HCT116 (cell line): ENCODE data around the gene CTBP2. TPM values are rescaled to one million over a fixed set of nuclear protein-coding genes. Genes with fewer than 3 reads are reported as not detected.

Experiments
- ATAC-seq: fragments of 200-7000 bp; cut with Tn5 transposase; 2 replicates; pipeline ENCODE4 v1.9.1; 2020; ENCODE audit warnings: mild to moderate bottlenecking, moderate library complexity
- BruUV-seq: library from RNA; stranded (reverse); fragments of 400-500 nt; replicated peaks from 2 replicates; lab custom pipeline; 2021; lab: Mats Ljungman, UMichigan
- CTCF ChIA-PET: fragments of 300-600 bp; sonication (Branson Sonifier 250); formaldehyde crosslinking; loops from one replicate; lab custom pipeline; 2021; ENCODE audit warnings: antibody characterized with exemption; lab: Charles Lee
- POLR2A ChIA-PET: fragments of 300-600, 350-600 bp; sonication (Branson Sonifier 250); formaldehyde crosslinking; loops from one replicate; lab custom pipeline; 2021; ENCODE audit warnings: antibody characterized with exemption; lab: Charles Lee
- RAD21 ChIA-PET, 2 experiments: fragments of 300-600 bp; sonication (Branson Sonifier 250); formaldehyde crosslinking; loops; one replicate each; lab custom pipeline; 2023; ENCODE audit warnings: low total read pairs in 2 of 2; ENCODE audit not compliant: uncharacterized antibody in 2 of 2, unreplicated experiment in 2 of 2, low non-redundant PET in 1 of 2; lab: Charles Lee
- DNase-seq: peaks from one replicate; pipeline ENCODE4 v3.0.0-alpha.2; 2010; ENCODE audit warnings: low read depth, low spot score
- H2AFZ ChIP-seq: fragments of 200-600 bp; shearing (Covaris generic), sonication (generic); 2 replicates; pipeline ENCODE4 v1.6.1; 2017; ENCODE audit warnings: low read depth, mixed run types, mixed read lengths, antibody characterized with exemption, low read length; ENCODE audit not compliant: poor library complexity, severe bottlenecking
- H3K27ac ChIP-seq: 2 replicates; pipeline ENCODE4 v1.5.1; 2012; ENCODE audit warnings: low read depth, low read length
- H3K27me3 ChIP-seq: fragments of 200-600 bp; sonication (generic); 2 replicates; pipeline ENCODE4 v1.6.1; 2016; ENCODE audit warnings: mixed run types, low read length, mixed read lengths; ENCODE audit not compliant: insufficient read depth
- H3K36me3 ChIP-seq, 2 experiments: fragments of 200-500 bp in 1 of 2; fragments of 200-600 bp in 1 of 2; sonication (Bioruptor generic) in 1 of 2; sonication (generic) in 1 of 2; 2 replicates each; pipeline versions ENCODE4 v1.5.1 to v1.6.1; 2014 to 2016; ENCODE audit warnings: low read length in 2 of 2, inconsistent platforms in 1 of 2, mixed read lengths in 1 of 2, mixed run types in 1 of 2; ENCODE audit not compliant: insufficient read depth in 2 of 2, control insufficient read depth in 1 of 2
- H3K4me1 ChIP-seq, 2 experiments: fragments of 200-600 bp in 1 of 2; sonication (generic) in 1 of 2; 2 replicates each; pipeline versions ENCODE4 v1.5.1 to v1.6.1; 2012 to 2017; ENCODE audit warnings: low read length in 2 of 2, inconsistent platforms in 1 of 2, mild to moderate bottlenecking in 1 of 2, mixed read lengths in 1 of 2, mixed run types in 1 of 2, moderate library complexity in 1 of 2; ENCODE audit not compliant: insufficient read depth in 2 of 2, control insufficient read depth in 1 of 2
- H3K4me2 ChIP-seq: fragments of 200-600 bp; sonication (generic); 2 replicates; pipeline ENCODE4 v1.6.1; 2017; ENCODE audit warnings: mixed run types, low read length, mixed read lengths
- H3K4me3 ChIP-seq, 2 experiments: fragments of 200-600 bp in 1 of 2; sonication (generic) in 1 of 2; replicated peaks in 1 of 2; 2 replicates each; pipeline ENCODE4 v1.5.1; 2011 to 2016; ENCODE audit warnings: low read length in 2 of 2, control low read depth in 1 of 2, low read depth in 1 of 2, mild to moderate bottlenecking in 1 of 2, mixed read lengths in 1 of 2, mixed run types in 1 of 2
- H3K79me2 ChIP-seq: fragments of 200-600 bp; sonication (generic); 2 replicates; pipeline ENCODE4 v1.6.1; 2017; ENCODE audit warnings: mild to moderate bottlenecking, mixed run types, low read length, moderate library complexity, mixed read lengths; ENCODE audit not compliant: insufficient read depth
- H3K9ac ChIP-seq: fragments of 200-600 bp; sonication (generic); 2 replicates; pipeline ENCODE4 v1.6.1; 2016; ENCODE audit warnings: low read length, mixed read lengths
- H3K9me2 ChIP-seq: fragments of 200-600 bp; sonication (generic), shearing (Covaris generic); 2 replicates; pipeline ENCODE4 v1.6.1; 2017; ENCODE audit warnings: mixed run types, mild to moderate bottlenecking, moderate library complexity; ENCODE audit not compliant: insufficient read depth
- H3K9me3 ChIP-seq, 2 experiments: fragments of 200-500 bp in 1 of 2; fragments of 200-600 bp in 1 of 2; sonication (Bioruptor generic) in 1 of 2; sonication (generic) in 1 of 2; 2 replicates each; pipeline ENCODE4 v1.6.1; 2014 to 2017; ENCODE audit warnings: low read length in 2 of 2, mixed read lengths in 2 of 2, inconsistent platforms in 1 of 2, low read depth in 1 of 2, mild to moderate bottlenecking in 1 of 2, mixed run types in 1 of 2, moderate library complexity in 1 of 2; ENCODE audit not compliant: control insufficient read depth in 1 of 2, insufficient read depth in 1 of 2
- H4K20me1 ChIP-seq: fragments of 200-600 bp; sonication (generic), shearing (Covaris generic); 2 replicates; pipeline ENCODE4 v1.6.1; 2017; ENCODE audit warnings: mixed run types, mild to moderate bottlenecking, moderate library complexity; ENCODE audit not compliant: insufficient read depth
- CBX3 ChIP-seq: IDR thresholded peaks from 2 replicates; pipeline ENCODE4 v1.6.1; 2012; ENCODE audit warnings: low read depth
- CEBPB ChIP-seq: IDR thresholded peaks from 2 replicates; pipeline ENCODE4 v1.6.1; 2012; ENCODE audit warnings: low read depth
- EZH2phosphoT487 ChIP-seq: fragments of 200-600 bp; IDR thresholded peaks from 2 replicates; pipeline ENCODE4 v1.6.1; 2018; ENCODE audit warnings: antibody characterized with exemption, borderline replicate concordance
- FOSL1 ChIP-seq: IDR thresholded peaks from 2 replicates; pipeline ENCODE4 v1.6.1; 2012; ENCODE audit warnings: low read depth
- POLR2A ChIP-seq: IDR thresholded peaks from 2 replicates; pipeline ENCODE4 v1.7.0; 2011; ENCODE audit warnings: borderline replicate concordance; ENCODE audit not compliant: insufficient read depth, insufficient read length; ENCODE audit errors: extremely low read depth
- TCF7L2 ChIP-seq: IDR thresholded peaks from 2 replicates; pipeline ENCODE4 v1.7.0; 2011; ENCODE audit warnings: borderline replicate concordance, inconsistent platforms; ENCODE audit not compliant: insufficient read depth, insufficient read length; ENCODE audit errors: extremely low read depth
- YY1 ChIP-seq: IDR thresholded peaks from 2 replicates; pipeline ENCODE4 v1.6.1; 2011; ENCODE audit warnings: low read length, low read depth, moderate library complexity, mild to moderate bottlenecking; ENCODE audit not compliant: insufficient replicate concordance; ENCODE audit errors: extremely low read depth
- intact Hi-C: fragments of 100-400 bp; cut with micrococcal nuclease; formaldehyde crosslinking; loops from 2 replicates; pipeline ENCODE4 v1.10.0; 2022
- total RNA-seq: library from RNA; stranded (reverse); gene quantifications from one replicate; pipeline ENCODE4 v1.2.1, GENCODE V29; 2021; ENCODE audit not compliant: unreplicated experiment
- TF ChIP-seq, protein P1 (sequence below): IDR thresholded peaks from 2 replicates; pipeline ENCODE4 v1.6.1; 2012; ENCODE audit warnings: low read depth
- TF ChIP-seq, protein P2 (sequence below): IDR thresholded peaks from 2 replicates; pipeline ENCODE4 v1.6.1; 2012

Gene CTBP2
- total RNA-seq, 1 experiment from 2014 or later: 144 TPM

DNA sequence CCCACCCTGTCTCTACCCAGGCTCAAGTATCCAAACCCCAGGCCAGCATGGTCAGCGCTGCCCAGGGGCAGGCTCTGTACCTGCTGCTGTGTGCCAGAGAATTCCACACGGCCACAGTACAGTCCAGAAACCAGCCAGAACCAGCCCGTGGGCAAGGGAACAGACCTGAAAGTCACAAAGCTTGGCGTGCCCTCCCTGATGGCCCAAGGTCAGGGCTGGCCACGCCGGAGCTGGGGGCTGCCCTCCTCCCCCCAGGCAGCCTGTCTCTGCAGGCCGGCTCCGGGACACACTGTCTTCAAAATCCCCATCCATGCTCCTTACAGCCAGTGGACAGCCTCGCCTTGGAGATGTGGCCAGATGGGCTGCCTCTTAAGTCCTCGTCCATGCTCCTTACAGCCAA lies 78.4 kb downstream of the CTBP2 start:
- ATAC-seq (no peak), DNase-seq (no peak)
- Histone ChIP-seq H3K9ac (no peak overlapping the region), H3K27ac (no peak overlapping the region), H3K36me3 (no peaks in the 10 kb centered on the region; a peak in 1 of 4 replicates), H4K20me1 (peaks cover 5% of the 10 kb centered on the region; the same call in 1 of the 2 replicates), H3K27me3 (no peaks in the 10 kb centered on the region), H3K4me3 (no peak overlapping the region), H3K9me2 (no peaks in the 10 kb centered on the region), H3K4me1 (peaks cover 40 to 54% of the 10 kb centered on the region in 2 experiments), H3K79me2 (peaks cover 98% of the 10 kb centered on the region), H3K4me2 (no peak overlapping the region), H3K9me3 (no peaks in the 10 kb centered on the region), H2AFZ (no peak overlapping the region)
- BruUV-seq: no TSS peak
- intact Hi-C loops: no loop called here
- ChIA-PET POLR2A (no interaction called here), RAD21 (no interaction called here), CTCF (interaction anchor here (1.2 kb wide), 1 partner anchor 21 kb away, joined by 3 read pairs; no protein-coding TSS in a partner anchor)
- TF ChIP-seq, protein P1, sequence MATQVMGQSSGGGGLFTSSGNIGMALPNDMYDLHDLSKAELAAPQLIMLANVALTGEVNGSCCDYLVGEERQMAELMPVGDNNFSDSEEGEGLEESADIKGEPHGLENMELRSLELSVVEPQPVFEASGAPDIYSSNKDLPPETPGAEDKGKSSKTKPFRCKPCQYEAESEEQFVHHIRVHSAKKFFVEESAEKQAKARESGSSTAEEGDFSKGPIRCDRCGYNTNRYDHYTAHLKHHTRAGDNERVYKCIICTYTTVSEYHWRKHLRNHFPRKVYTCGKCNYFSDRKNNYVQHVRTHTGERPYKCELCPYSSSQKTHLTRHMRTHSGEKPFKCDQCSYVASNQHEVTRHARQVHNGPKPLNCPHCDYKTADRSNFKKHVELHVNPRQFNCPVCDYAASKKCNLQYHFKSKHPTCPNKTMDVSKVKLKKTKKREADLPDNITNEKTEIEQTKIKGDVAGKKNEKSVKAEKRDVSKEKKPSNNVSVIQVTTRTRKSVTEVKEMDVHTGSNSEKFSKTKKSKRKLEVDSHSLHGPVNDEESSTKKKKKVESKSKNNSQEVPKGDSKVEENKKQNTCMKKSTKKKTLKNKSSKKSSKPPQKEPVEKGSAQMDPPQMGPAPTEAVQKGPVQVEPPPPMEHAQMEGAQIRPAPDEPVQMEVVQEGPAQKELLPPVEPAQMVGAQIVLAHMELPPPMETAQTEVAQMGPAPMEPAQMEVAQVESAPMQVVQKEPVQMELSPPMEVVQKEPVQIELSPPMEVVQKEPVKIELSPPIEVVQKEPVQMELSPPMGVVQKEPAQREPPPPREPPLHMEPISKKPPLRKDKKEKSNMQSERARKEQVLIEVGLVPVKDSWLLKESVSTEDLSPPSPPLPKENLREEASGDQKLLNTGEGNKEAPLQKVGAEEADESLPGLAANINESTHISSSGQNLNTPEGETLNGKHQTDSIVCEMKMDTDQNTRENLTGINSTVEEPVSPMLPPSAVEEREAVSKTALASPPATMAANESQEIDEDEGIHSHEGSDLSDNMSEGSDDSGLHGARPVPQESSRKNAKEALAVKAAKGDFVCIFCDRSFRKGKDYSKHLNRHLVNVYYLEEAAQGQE: no peak
- TF ChIP-seq YY1: no peak
- TF ChIP-seq EZH2phosphoT487: no peak
- TF ChIP-seq TCF7L2: no peak
- TF ChIP-seq CBX3: no peak
- no peak for TF ChIP-seq FOSL1
- TF ChIP-seq POLR2A: no peak
- TF ChIP-seq, protein P2, sequence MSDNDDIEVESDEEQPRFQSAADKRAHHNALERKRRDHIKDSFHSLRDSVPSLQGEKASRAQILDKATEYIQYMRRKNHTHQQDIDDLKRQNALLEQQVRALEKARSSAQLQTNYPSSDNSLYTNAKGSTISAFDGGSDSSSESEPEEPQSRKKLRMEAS: no peak
- no peak for TF ChIP-seq CEBPB
